Measurements from ENCODE around the gene CD48.

GRCh38 chr1:160708801-160709200 lies 2.8 kb downstream of the CD48 start:
- no peak for TF ChIP-seq EZH2 (IDR thresholded peaks at IDR 0.05; ENCODE audit: insufficient read depth, poor library complexity, severe bottlenecking)
- no peak for TF ChIP-seq EZH2phosphoT487 (IDR thresholded peaks at IDR 0.05; ENCODE audit: insufficient read depth, low read depth)
